ENCODE results near the gene PLAAT3.

DNA sequence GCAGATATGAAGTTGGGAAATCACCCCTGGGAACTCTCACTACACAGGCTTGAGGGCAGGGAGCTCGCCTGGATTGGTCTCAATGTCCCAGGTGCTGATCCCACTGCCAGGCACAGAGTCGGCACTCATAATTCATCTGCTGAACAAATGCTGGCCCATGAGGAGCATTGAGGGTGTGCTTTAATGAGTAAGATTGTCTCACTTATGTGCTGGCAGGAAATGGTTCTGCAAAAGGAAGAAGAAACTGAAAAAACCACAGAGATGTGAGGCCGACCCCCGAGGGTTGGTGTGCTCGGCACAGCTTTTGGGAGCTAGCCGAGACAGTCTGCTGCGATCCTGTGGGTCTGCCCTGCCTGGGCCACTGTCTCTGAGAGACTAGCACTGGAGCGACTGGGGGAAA lies 60.5 kb downstream of the PLAAT3 start:
- TF ChIP-seq, protein P1, sequence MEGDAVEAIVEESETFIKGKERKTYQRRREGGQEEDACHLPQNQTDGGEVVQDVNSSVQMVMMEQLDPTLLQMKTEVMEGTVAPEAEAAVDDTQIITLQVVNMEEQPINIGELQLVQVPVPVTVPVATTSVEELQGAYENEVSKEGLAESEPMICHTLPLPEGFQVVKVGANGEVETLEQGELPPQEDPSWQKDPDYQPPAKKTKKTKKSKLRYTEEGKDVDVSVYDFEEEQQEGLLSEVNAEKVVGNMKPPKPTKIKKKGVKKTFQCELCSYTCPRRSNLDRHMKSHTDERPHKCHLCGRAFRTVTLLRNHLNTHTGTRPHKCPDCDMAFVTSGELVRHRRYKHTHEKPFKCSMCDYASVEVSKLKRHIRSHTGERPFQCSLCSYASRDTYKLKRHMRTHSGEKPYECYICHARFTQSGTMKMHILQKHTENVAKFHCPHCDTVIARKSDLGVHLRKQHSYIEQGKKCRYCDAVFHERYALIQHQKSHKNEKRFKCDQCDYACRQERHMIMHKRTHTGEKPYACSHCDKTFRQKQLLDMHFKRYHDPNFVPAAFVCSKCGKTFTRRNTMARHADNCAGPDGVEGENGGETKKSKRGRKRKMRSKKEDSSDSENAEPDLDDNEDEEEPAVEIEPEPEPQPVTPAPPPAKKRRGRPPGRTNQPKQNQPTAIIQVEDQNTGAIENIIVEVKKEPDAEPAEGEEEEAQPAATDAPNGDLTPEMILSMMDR (IDR thresholded peaks at IDR 0.05): no peak
- TF ChIP-seq POLR2AphosphoS5 (IDR thresholded peaks at IDR 0.05; ENCODE audit: low read depth, low read length) (no peak), SIN3A (IDR thresholded peaks at IDR 0.05; ENCODE audit: borderline replicate concordance, insufficient read depth, low read depth, low read length) (no peak)
- TF ChIP-seq, protein P2, sequence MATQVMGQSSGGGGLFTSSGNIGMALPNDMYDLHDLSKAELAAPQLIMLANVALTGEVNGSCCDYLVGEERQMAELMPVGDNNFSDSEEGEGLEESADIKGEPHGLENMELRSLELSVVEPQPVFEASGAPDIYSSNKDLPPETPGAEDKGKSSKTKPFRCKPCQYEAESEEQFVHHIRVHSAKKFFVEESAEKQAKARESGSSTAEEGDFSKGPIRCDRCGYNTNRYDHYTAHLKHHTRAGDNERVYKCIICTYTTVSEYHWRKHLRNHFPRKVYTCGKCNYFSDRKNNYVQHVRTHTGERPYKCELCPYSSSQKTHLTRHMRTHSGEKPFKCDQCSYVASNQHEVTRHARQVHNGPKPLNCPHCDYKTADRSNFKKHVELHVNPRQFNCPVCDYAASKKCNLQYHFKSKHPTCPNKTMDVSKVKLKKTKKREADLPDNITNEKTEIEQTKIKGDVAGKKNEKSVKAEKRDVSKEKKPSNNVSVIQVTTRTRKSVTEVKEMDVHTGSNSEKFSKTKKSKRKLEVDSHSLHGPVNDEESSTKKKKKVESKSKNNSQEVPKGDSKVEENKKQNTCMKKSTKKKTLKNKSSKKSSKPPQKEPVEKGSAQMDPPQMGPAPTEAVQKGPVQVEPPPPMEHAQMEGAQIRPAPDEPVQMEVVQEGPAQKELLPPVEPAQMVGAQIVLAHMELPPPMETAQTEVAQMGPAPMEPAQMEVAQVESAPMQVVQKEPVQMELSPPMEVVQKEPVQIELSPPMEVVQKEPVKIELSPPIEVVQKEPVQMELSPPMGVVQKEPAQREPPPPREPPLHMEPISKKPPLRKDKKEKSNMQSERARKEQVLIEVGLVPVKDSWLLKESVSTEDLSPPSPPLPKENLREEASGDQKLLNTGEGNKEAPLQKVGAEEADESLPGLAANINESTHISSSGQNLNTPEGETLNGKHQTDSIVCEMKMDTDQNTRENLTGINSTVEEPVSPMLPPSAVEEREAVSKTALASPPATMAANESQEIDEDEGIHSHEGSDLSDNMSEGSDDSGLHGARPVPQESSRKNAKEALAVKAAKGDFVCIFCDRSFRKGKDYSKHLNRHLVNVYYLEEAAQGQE (IDR thresholded peaks at IDR 0.05; ENCODE audit: insufficient read depth in 1 of 2, low read depth in 2 of 2, low read length in 1 of 2): no peak
